GM12873 (cell line): ENCODE measurements around the gene MTX1.

Experiments used
- TF ChIP-seq, protein P1 (sequence below): IDR thresholded peaks from 2 replicates; pipeline ENCODE4 v1.5.1; 2012; ENCODE audit warnings: low read depth, mild to moderate bottlenecking, moderate library complexity, low read length, control low read depth; ENCODE audit not compliant: insufficient read depth; ENCODE audit errors: missing control alignments

MTX1 gene

DNA sequence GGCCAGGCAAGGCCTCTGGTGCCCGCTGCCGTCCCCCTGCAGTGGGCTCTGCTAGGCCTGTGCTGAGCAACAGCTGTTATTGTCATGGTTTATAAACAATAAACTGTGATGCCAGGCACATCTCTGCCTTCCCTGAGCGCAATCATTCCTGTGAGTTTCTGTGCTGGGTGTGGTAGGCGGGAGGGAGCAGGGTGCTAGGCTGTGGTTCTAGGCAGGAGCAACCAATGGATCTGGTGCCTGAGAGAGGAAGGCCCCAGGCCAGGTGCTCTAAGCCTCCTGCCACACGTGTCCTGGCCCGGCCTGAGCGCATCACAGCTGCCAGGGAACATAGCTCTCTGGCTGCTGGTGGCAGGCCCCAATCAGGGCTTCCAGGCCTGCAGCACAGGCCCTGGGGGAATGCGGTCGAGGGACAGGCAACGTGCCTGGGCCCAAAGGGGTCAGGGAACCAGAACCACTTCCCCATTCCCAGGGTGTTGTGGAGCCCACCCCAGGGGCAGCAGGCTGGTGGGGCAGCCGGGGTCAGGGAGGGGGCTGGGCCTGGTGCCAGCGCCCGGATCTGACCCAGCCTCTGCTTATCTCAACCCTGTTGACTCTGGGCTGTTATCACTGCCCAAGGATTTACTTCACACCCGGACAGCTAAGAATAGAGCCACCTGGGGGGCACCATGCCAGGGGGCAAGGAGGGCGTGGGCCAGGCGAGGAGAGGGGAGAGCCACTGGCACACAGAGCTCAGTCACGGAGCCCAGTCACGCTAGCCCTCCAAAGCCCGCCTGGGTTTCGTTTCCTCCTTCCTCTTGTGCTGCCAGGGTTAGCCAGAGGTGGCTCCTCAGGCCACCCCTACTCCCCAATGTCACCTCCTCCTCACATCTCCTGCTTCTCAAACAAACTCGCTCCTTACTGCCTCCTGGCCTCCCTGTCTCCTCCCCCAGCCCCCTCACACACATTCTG, 23.4 kb upstream of the MTX1 start:
- TF ChIP-seq, protein P1, sequence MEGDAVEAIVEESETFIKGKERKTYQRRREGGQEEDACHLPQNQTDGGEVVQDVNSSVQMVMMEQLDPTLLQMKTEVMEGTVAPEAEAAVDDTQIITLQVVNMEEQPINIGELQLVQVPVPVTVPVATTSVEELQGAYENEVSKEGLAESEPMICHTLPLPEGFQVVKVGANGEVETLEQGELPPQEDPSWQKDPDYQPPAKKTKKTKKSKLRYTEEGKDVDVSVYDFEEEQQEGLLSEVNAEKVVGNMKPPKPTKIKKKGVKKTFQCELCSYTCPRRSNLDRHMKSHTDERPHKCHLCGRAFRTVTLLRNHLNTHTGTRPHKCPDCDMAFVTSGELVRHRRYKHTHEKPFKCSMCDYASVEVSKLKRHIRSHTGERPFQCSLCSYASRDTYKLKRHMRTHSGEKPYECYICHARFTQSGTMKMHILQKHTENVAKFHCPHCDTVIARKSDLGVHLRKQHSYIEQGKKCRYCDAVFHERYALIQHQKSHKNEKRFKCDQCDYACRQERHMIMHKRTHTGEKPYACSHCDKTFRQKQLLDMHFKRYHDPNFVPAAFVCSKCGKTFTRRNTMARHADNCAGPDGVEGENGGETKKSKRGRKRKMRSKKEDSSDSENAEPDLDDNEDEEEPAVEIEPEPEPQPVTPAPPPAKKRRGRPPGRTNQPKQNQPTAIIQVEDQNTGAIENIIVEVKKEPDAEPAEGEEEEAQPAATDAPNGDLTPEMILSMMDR, result peak; percentile 41

- TF ChIP-seq, protein P1, result no peak
Observed at GRCh38 chr1:155185783-155186066, 22.8 kb upstream of the MTX1 start.

DNA sequence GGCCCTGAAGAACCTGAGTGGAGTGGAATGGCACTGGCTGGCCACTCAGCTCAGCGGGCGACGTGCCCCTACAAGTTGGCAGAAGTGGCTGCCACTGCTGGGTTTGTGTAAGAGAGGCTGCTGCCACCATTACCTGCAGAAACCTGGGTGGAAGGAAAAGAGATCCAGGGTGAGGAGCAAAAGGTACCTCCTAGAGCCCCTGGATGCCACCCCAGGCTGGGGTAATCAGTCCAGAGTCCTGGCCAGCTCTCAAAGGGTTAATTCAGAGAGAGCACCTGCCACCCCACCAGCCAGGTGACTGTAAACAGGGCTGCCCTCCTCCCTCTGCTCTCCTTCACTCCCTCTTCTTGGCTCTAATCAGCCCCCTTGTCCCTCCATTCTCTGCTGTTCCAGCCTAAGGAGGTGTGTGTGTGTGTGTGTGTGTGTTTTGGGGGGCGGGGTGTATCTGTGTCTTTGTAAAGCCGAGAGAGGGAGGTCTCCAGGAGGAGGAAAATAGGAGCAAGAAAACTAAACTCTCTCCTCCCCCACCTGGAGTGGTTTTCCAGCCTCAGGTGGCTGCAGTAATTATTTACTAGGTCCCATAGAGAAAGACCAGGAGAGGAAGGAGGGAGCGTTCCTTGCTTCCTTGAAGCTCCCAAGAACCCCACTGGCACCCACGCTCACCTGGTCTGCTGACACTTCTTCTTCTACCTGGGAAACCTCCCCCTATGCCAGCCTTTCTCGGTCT, 22.3 kb upstream of the MTX1 start:
- TF ChIP-seq, protein P1, result no peak

- TF ChIP-seq, protein P1, result no peak
Observed at GRCh38 chr1:155186794-155187455, 21.6 kb upstream of the MTX1 start.

DNA sequence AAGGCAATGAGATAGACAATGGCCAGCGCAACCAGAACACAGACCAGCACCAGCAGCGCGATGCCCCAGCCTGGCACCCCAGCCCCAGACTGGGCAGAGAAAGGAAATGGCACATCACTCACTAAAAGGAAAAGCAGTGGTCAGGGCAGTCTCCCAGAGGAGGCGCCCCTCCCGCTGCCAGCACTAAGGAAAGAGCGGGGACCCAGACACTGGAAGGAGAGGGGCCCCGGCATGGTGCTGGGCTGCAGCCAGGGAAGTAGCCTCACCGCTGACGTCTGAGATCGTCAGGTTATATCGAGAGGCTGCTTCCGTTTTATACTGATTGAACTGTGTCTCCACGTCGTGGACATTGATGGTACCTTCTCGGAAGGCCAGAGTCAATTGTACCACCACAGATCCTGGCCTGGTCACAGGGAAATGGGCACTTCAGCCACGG, 21.0 kb upstream of the MTX1 start:
- TF ChIP-seq, protein P1, result no peak

DNA sequence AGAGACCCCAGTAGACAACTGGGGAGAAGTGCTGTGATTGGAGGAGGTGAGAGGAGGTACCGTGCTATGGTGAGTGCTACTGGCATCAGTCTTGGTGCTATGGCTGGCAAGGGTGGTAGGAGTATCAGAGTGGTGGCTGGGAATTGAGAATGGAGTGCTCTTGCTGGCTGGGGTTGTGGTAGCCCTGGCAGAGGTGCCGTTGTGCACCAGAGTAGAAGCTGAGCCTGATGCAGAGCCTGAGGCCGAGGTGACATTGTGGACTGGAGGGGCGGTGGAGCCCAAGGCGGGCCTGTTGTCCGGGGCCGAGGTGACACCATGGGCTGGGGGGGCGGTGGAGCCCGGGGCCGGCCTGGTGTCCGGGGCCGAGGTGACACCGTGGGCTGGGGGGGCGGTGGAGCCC, 20.2 kb upstream of the MTX1 start:
- TF ChIP-seq, protein P1, result no peak

DNA sequence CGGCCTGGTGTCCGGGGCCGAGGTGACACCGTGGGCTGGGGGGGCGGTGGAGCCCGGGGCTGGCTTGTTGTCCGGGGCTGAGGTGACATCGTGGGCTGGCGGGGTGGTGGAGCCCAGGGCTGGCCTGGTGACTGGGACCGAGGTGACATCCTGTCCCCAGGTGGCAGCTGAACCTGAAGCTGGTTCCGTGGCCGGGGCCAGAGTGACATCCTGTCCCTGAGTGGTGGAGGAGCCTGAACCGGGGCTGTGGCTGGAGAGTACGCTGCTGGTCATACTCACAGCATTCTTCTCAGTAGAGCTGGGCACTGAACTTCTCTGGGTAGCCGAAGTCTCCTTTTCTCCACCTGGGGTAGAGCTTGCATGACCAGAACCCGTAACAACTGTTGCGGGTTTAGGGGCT, 16.6 kb upstream of the MTX1 start:
- TF ChIP-seq, protein P1, result no peak
